ENCODE measurements around the gene PLEKHD1. TPM values are rescaled to one million over a fixed set of nuclear protein-coding genes. Genes with fewer than 3 reads are reported as not detected.

The PLEKHD1 gene
- total and polyA plus RNA-seq, 2 donors (not counting 1 experiment from before 2014, with no cell fraction given), result 0.12 TPM

DNA sequence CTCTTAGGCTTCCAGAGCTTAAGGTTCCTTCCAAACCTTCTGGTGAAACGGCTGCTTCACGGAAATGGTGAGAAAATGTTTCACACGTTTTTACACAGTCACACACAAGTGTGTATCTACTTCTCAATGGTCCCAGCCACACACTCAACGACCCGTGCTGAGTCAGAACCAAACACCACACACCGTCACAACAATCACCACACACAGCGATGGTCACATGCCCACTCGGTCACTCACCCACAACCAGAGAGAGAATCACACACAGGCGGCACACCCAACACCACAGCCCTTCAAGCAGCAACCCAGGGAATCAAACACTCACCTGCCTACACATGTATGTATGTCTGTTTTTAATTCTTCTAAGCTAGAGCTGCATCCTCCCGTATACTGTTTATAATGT, 12.6 kb upstream of the PLEKHD1 start:
- 64% methylated on average over 8 of the region's 10 CpGs for WGBS (ENCODE audit: insufficient coverage)
- H3K36me3 ChIP-seq (replicated peaks in 1 of 2; ENCODE audit: control extremely low read depth in 1 of 2, control insufficient read depth in 1 of 2, extremely low read depth in 1 of 2, insufficient read depth in 2 of 2, low read length in 1 of 2), result no peaks in the 10 kb centered on the region
- no peak overlapping the region for H3K9ac ChIP-seq (ENCODE audit: low read length)
- no peaks in the 10 kb centered on the region for H3K4me1 ChIP-seq (ENCODE audit: control insufficient read depth in 2 of 2, insufficient read depth in 2 of 2, low read length in 2 of 2)
- intact Hi-C loops (cut with micrococcal nuclease), result no loop called here
- no peak overlapping the region for H2AFZ ChIP-seq (ENCODE audit: insufficient read depth, low read depth, low read length, poor library complexity, severe bottlenecking)
- TF ChIP-seq EZH2 (IDR thresholded peaks at IDR 0.05; ENCODE audit: borderline replicate concordance, insufficient read depth, low read depth, low read length, poor library complexity, severe bottlenecking), result no peak
- TF ChIP-seq, protein P1, sequence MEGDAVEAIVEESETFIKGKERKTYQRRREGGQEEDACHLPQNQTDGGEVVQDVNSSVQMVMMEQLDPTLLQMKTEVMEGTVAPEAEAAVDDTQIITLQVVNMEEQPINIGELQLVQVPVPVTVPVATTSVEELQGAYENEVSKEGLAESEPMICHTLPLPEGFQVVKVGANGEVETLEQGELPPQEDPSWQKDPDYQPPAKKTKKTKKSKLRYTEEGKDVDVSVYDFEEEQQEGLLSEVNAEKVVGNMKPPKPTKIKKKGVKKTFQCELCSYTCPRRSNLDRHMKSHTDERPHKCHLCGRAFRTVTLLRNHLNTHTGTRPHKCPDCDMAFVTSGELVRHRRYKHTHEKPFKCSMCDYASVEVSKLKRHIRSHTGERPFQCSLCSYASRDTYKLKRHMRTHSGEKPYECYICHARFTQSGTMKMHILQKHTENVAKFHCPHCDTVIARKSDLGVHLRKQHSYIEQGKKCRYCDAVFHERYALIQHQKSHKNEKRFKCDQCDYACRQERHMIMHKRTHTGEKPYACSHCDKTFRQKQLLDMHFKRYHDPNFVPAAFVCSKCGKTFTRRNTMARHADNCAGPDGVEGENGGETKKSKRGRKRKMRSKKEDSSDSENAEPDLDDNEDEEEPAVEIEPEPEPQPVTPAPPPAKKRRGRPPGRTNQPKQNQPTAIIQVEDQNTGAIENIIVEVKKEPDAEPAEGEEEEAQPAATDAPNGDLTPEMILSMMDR (IDR thresholded peaks at IDR 0.05), result no peak
- no peaks in the 10 kb centered on the region for H3K79me2 ChIP-seq (ENCODE audit: control insufficient read depth, insufficient read depth, low read length)
- ChIA-PET POLR2A (no interaction called here), CTCF (interaction anchor here (1.8 to 2.1 kb wide), 2 partner anchors 12 to 16 kb away, joined by 4 to 7 read pairs; no protein-coding TSS in a partner anchor)
- H3K27ac Mint-ChIP-seq, result no peak overlapping the region
- H4K20me1 ChIP-seq (ENCODE audit: control insufficient read depth, insufficient read depth, low read length, poor library complexity, severe bottlenecking), result no peaks in the 10 kb centered on the region
- H3K27ac ChIP-seq (ENCODE audit: low read length in 2 of 2), result no peak overlapping the region
- H3K4me3 Mint-ChIP-seq, result no peak overlapping the region
- H3K27me3 Mint-ChIP-seq, result peaks cover 24% of the 10 kb centered on the region
- H3K9me3 ChIP-seq (ENCODE audit: control extremely low read depth in 1 of 3, control insufficient read depth in 2 of 3, insufficient read depth in 1 of 3, low read length in 2 of 3), result peaks cover 0 to 3% (median 0%) of the 10 kb centered on the region in 3 donors
- no peak overlapping the region for H3K4me2 ChIP-seq (replicated peaks; ENCODE audit: low read depth, low read length, poor library complexity, severe bottlenecking)
- peaks cover 0 to 9% (median 2%) of the 10 kb centered on the region in 4 experiments for H3K27me3 ChIP-seq (replicated peaks in 1 of 4; ENCODE audit: control extremely low read depth in 1 of 4, control insufficient read depth in 3 of 4, insufficient read depth in 4 of 4, low read length in 3 of 4)
- DNase-seq (no peak), ATAC-seq (ENCODE audit: low read depth) (no peak)
- no peaks in the 10 kb centered on the region for H3K9me3 Mint-ChIP-seq (ENCODE audit: insufficient read depth)
- H3K4me3 ChIP-seq (ENCODE audit: control extremely low read depth in 1 of 5, extremely low read depth in 1 of 5, insufficient read depth in 1 of 5, low read depth in 2 of 5, low read length in 4 of 5), result no peak overlapping the region
- H3K4me1 Mint-ChIP-seq, result no peaks in the 10 kb centered on the region

DNA sequence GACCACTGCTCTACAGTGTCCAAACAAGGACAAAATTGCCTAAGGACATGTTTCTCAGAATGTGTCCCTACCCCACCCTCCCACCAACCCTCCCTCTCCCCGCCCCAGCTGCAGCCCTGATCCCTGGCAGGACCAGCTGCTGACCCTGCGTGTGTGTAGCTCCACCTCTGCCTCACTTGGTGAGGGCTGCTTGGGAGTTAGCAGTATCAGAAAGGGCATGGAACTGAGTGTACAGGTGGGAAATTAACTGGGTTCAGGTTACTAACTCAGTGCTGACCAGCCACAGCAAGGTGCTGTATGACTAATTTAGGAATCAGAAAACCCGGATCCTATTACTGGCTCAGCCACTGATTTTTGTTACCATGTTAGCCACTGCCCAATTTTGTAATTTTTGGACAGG, 11.3 kb upstream of the PLEKHD1 start:
- Histone ChIP-seq H2AFZ (ENCODE audit: insufficient read depth, low read depth, low read length, poor library complexity, severe bottlenecking) (no peak overlapping the region), H3K4me2 (replicated peaks; ENCODE audit: low read depth, low read length, poor library complexity, severe bottlenecking) (no peak overlapping the region), H4K20me1 (ENCODE audit: control insufficient read depth, insufficient read depth, low read length, poor library complexity, severe bottlenecking) (no peaks in the 10 kb centered on the region), H3K79me2 (ENCODE audit: control insufficient read depth, insufficient read depth, low read length) (no peaks in the 10 kb centered on the region), H3K27me3 (replicated peaks in 1 of 4; ENCODE audit: control extremely low read depth in 1 of 4, control insufficient read depth in 3 of 4, insufficient read depth in 4 of 4, low read length in 3 of 4) (peaks cover 0 to 9% (median 2%) of the 10 kb centered on the region in 4 experiments), H3K9me3 (ENCODE audit: control extremely low read depth in 1 of 3, control insufficient read depth in 2 of 3, insufficient read depth in 1 of 3, low read length in 2 of 3) (peaks cover 0 to 3% (median 0%) of the 10 kb centered on the region in 3 donors), H3K36me3 (replicated peaks in 1 of 2; ENCODE audit: control extremely low read depth in 1 of 2, control insufficient read depth in 1 of 2, extremely low read depth in 1 of 2, insufficient read depth in 2 of 2, low read length in 1 of 2) (no peaks in the 10 kb centered on the region), H3K9ac (ENCODE audit: low read length) (no peak overlapping the region), H3K4me3 (ENCODE audit: control extremely low read depth in 1 of 5, extremely low read depth in 1 of 5, insufficient read depth in 1 of 5, low read depth in 2 of 5, low read length in 4 of 5) (no peak overlapping the region), H3K4me1 (ENCODE audit: control insufficient read depth in 2 of 2, insufficient read depth in 2 of 2, low read length in 2 of 2) (no peaks in the 10 kb centered on the region), H3K27ac (ENCODE audit: low read length in 2 of 2) (no peak overlapping the region)
- POLR2A ChIA-PET, result no interaction called here
- intact Hi-C loops (cut with micrococcal nuclease), result no loop called here
- CTCF ChIA-PET, result no interaction called here
- no peak for ATAC-seq (ENCODE audit: low read depth)
- WGBS (ENCODE audit: insufficient coverage), result 100% methylated on average over 1 of the region's 3 CpGs
- Mint-ChIP-seq H3K27ac (no peak overlapping the region), H3K9me3 (ENCODE audit: insufficient read depth) (no peaks in the 10 kb centered on the region), H3K4me3 (no peak overlapping the region), H3K4me1 (no peaks in the 10 kb centered on the region), H3K27me3 (peaks cover 24% of the 10 kb centered on the region)
- DNase-seq, result no peak
- TF ChIP-seq, protein P1 (IDR thresholded peaks at IDR 0.05), result no peak
- no peak for TF ChIP-seq EZH2 (IDR thresholded peaks at IDR 0.05; ENCODE audit: borderline replicate concordance, insufficient read depth, low read depth, low read length, poor library complexity, severe bottlenecking)

Measured in B cell (primary cell).